ENCODE measurements around the gene WFS1.

DNA sequence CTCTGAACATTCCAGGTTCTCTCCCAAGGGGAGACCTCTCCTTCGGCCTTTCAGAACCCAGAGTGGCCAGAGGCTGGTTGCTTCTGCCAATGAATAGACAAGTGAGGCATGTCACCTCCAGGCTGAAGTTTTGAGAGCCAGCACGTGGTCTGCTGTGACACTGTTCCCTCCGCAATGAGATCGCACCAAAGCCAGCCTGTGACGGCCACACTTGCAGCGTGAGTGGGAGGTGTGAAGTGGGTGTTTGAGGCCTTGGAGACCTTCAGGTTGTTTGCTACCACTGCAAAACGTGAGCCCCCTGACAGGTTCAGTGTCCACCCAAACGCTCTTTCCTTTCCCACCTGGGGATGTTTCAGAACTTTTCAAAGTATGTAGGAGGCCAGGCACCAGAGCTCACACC is 81.0 kb downstream of the WFS1 start:
- no peak for TF ChIP-seq CTCF (IDR thresholded peaks at IDR 0.05; ENCODE audit: poor library complexity)
- TF ChIP-seq EZH2phosphoT487 (IDR thresholded peaks at IDR 0.05; ENCODE audit: low read depth, severe bottlenecking, unreplicated experiment), result no peak
- TF ChIP-seq EZH2 (IDR thresholded peaks at IDR 0.05; ENCODE audit: borderline replicate concordance), result no peak
